HepG2 (cell line): ENCODE measurements around the gene HSD17B2. TPM values are rescaled to one million over a fixed set of nuclear protein-coding genes. Genes with fewer than 3 reads are reported as not detected.

ENCODE experiments used
- ARHGAP35 ChIP-seq: sonication (generic); formaldehyde crosslinking; IDR thresholded peaks from 2 replicates; pipeline ENCODE4 v1.9.0; 2022; ENCODE audit warnings: mild to moderate bottlenecking, inconsistent platforms, moderate library complexity, missing genetic modification reagents, borderline replicate concordance
- ATM ChIP-seq: fragments of 450-650 bp; IDR thresholded peaks from 2 replicates; pipeline ENCODE4 v1.7.1; 2017; ENCODE audit warnings: mild to moderate bottlenecking, borderline replicate concordance
- BHLHE40 ChIP-seq: IDR thresholded peaks from 2 replicates; pipeline ENCODE4 v1.6.1; 2011; ENCODE audit warnings: low read length, improper control_type of control experiment
- BORCS8-MEF2B ChIP-seq: sonication (generic); formaldehyde crosslinking; IDR thresholded peaks from 2 replicates; pipeline ENCODE4 v1.8.0; 2022; ENCODE audit warnings: mild to moderate bottlenecking, missing genetic modification reagents
- CREB1 ChIP-seq, 2 experiments: fragments of 450-650 bp in 1 of 2; IDR thresholded peaks; 2 replicates each; pipeline ENCODE4 v1.6.1; 2016 to 2017; ENCODE audit warnings: control low read depth in 1 of 2, mild to moderate bottlenecking in 1 of 2, missing compliant biosample characterization in 1 of 2, missing genetic modification characterization in 1 of 2
- ELF3 ChIP-seq: IDR thresholded peaks from 2 replicates; pipeline ENCODE4 v1.6.1; 2016; ENCODE audit warnings: missing genetic modification reagents, missing compliant biosample characterization
- ELF4 ChIP-seq: sonication (generic); formaldehyde crosslinking; IDR thresholded peaks from 2 replicates; pipeline ENCODE4 v1.5.0; 2020; ENCODE audit warnings: missing genetic modification reagents, mild to moderate bottlenecking, moderate library complexity, borderline replicate concordance
- ETV6 ChIP-seq: sonication (generic); formaldehyde crosslinking; conservative IDR thresholded peaks from 2 replicates; pipeline ENCODE4 v1.4.0; 2020; ENCODE audit warnings: missing genetic modification reagents
- ISL2 ChIP-seq: sonication (generic); formaldehyde crosslinking; IDR thresholded peaks from 2 replicates; pipeline ENCODE4 v1.5.0; 2020; ENCODE audit warnings: missing genetic modification reagents
- KLF13 ChIP-seq: sonication (generic); formaldehyde crosslinking; IDR thresholded peaks from 2 replicates; pipeline ENCODE4 v1.4.0; 2020; ENCODE audit warnings: mild to moderate bottlenecking, missing genetic modification reagents
- MEIS2 ChIP-seq: sonication (generic); formaldehyde crosslinking; IDR thresholded peaks from 2 replicates; pipeline ENCODE4 v1.9.0; 2021; ENCODE audit warnings: mild to moderate bottlenecking, missing genetic modification reagents
- NRL ChIP-seq: sonication (generic); formaldehyde crosslinking; IDR thresholded peaks from 2 replicates; pipeline ENCODE4 v1.5.0; 2020; ENCODE audit warnings: missing genetic modification reagents, mild to moderate bottlenecking, moderate library complexity, borderline replicate concordance
- PHB2 ChIP-seq: fragments of 450-650 bp; IDR thresholded peaks from 2 replicates; pipeline ENCODE4 v1.6.1; 2018; ENCODE audit not compliant: partially characterized antibody
- RARA ChIP-seq: IDR thresholded peaks from 2 replicates; pipeline ENCODE4 v1.6.1; 2016; ENCODE audit warnings: missing genetic modification reagents, missing compliant biosample characterization
- SP140L ChIP-seq: sonication (generic); formaldehyde crosslinking; IDR thresholded peaks from 2 replicates; pipeline ENCODE4 v1.4.0; 2020; ENCODE audit warnings: missing genetic modification reagents, borderline replicate concordance
- SRSF1 ChIP-seq: fragments of 200-400 bp; formaldehyde crosslinking; optimal IDR thresholded peaks from 2 replicates; pipeline ENCODE3; 2017; ENCODE audit warnings: mild to moderate bottlenecking, low read depth, low read length, moderate library complexity
- STAG1 ChIP-seq: sonication (generic); formaldehyde crosslinking; IDR thresholded peaks from 2 replicates; pipeline ENCODE4 v1.4.0; 2020; ENCODE audit warnings: missing genetic modification reagents
- ZFP36L1 ChIP-seq: sonication (generic); formaldehyde crosslinking; IDR thresholded peaks from 2 replicates; pipeline ENCODE4 v1.8.0; 2022; ENCODE audit warnings: mild to moderate bottlenecking, missing genetic modification reagents, moderate library complexity
- ZMYM4 ChIP-seq: sonication (generic); formaldehyde crosslinking; IDR thresholded peaks from 2 replicates; pipeline ENCODE4 v1.8.1; 2023; ENCODE audit warnings: mild to moderate bottlenecking, missing genetic modification reagents
- ZNF281 ChIP-seq: sonication (generic); formaldehyde crosslinking; IDR thresholded peaks from 2 replicates; pipeline ENCODE4 v1.4.0; 2020; ENCODE audit warnings: missing genetic modification reagents, borderline replicate concordance
- ZNF552 ChIP-seq: sonication (generic); formaldehyde crosslinking; IDR thresholded peaks from 2 replicates; pipeline ENCODE4 v1.9.0; 2022; ENCODE audit warnings: missing genetic modification reagents, mild to moderate bottlenecking, borderline replicate concordance
- ZNF766 ChIP-seq: sonication (generic); formaldehyde crosslinking; IDR thresholded peaks from 2 replicates; pipeline ENCODE4 v1.5.0; 2020; ENCODE audit warnings: missing genetic modification reagents, borderline replicate concordance
- polyA plus RNA-seq, 8 experiments: library from polyadenylated mRNA; depleted of rRNA in 3 of 8; stranded (reverse) in 7 of 8; unstranded in 1 of 8; fragments of >200 nt; fragmentation: Illumina TruSeq in 4 of 8; extraction: Trizol in 4 of 8; gene quantifications; 2 replicates each; pipeline versions ENCODE4 v1.2.1 to v1.2.3, GENCODE V29; 2011 to 2016; ENCODE audit warnings: low read depth in 4 of 8, missing spikeins in 1 of 8, mixed read lengths in 1 of 8; ENCODE audit not compliant: insufficient read depth in 1 of 8
- total RNA-seq, 5 experiments: library from RNA; depleted of rRNA; stranded (reverse); fragments of >200 nt; fragmentation: Illumina TruSeq; extraction: Trizol; gene quantifications; 2 replicates each; pipeline ENCODE4 v1.2.3, GENCODE V29; 2016; ENCODE audit warnings: low read depth in 1 of 5
- TF ChIP-seq, protein P1 (sequence below): IDR thresholded peaks from 2 replicates; pipeline ENCODE4 v1.6.1; 2016; ENCODE audit warnings: low read depth, borderline replicate concordance
- TF ChIP-seq, protein P2 (sequence below): sonication (generic); formaldehyde crosslinking; IDR thresholded peaks from 2 replicates; pipeline ENCODE4 v1.4.0; 2020; ENCODE audit warnings: mild to moderate bottlenecking, missing genetic modification reagents
- TF ChIP-seq, protein P3 (sequence below): sonication (generic); formaldehyde crosslinking; IDR thresholded peaks from 2 replicates; pipeline ENCODE4 v1.5.0; 2020; ENCODE audit warnings: mild to moderate bottlenecking, missing genetic modification reagents

HSD17B2 gene
- total and polyA plus RNA-seq, 2 of the 13 experiments (the other 11 are each of a cell fraction or from before 2014, with no cell fraction given), result 26.3 to 69.3 TPM

GRCh38 chr16:82067042-82067803, 32.2 kb downstream of the HSD17B2 start (continued):
- TF ChIP-seq KLF13, result no peak
- peak; percentile 83 for TF ChIP-seq RARA
- no peak for TF ChIP-seq BORCS8-MEF2B (CRISPR knock-in tag)
- TF ChIP-seq ZFP36L1 (CRISPR knock-in tag), result no peak
- TF ChIP-seq ETV6, result no peak
- no peak for TF ChIP-seq MEIS2 (CRISPR knock-in tag)
- TF ChIP-seq ISL2 (CRISPR knock-in tag), result peak; percentile 34; the same call in 1 of the 2 replicates
- TF ChIP-seq SRSF1, result no peak
- TF ChIP-seq, protein P1, sequence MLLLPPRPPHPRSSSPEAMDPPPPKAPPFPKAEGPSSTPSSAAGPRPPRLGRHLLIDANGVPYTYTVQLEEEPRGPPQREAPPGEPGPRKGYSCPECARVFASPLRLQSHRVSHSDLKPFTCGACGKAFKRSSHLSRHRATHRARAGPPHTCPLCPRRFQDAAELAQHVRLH (CRISPR knock-in tag), result no peak
- no peak for TF ChIP-seq ARHGAP35
- no peak for TF ChIP-seq NRL (CRISPR knock-in tag)
- TF ChIP-seq, protein P2, sequence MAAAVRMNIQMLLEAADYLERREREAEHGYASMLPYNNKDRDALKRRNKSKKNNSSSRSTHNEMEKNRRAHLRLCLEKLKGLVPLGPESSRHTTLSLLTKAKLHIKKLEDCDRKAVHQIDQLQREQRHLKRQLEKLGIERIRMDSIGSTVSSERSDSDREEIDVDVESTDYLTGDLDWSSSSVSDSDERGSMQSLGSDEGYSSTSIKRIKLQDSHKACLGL (CRISPR knock-in tag), result no peak
- TF ChIP-seq ZNF766 (CRISPR knock-in tag), result no peak
- 0 out of 2 replicates have a peak, but pooled peaks have one; percentile 4 for TF ChIP-seq STAG1 (CRISPR knock-in tag)
- TF ChIP-seq CREB1 (IDR thresholded peaks at IDR 0.05), result no peak
- no peak for TF ChIP-seq CREB1 (CRISPR knock-in tag; IDR thresholded peaks at IDR 0.05)
- TF ChIP-seq ZNF552 (CRISPR knock-in tag), result no peak
- TF ChIP-seq SP140L (CRISPR knock-in tag), result no peak
- no peak for TF ChIP-seq ELF3
- no peak for TF ChIP-seq ATM
- no peak for TF ChIP-seq BHLHE40
- no peak for TF ChIP-seq ELF4 (CRISPR knock-in tag)
- no peak for TF ChIP-seq PHB2
- TF ChIP-seq ZNF281 (CRISPR knock-in tag), result no peak
- TF ChIP-seq, protein P3, sequence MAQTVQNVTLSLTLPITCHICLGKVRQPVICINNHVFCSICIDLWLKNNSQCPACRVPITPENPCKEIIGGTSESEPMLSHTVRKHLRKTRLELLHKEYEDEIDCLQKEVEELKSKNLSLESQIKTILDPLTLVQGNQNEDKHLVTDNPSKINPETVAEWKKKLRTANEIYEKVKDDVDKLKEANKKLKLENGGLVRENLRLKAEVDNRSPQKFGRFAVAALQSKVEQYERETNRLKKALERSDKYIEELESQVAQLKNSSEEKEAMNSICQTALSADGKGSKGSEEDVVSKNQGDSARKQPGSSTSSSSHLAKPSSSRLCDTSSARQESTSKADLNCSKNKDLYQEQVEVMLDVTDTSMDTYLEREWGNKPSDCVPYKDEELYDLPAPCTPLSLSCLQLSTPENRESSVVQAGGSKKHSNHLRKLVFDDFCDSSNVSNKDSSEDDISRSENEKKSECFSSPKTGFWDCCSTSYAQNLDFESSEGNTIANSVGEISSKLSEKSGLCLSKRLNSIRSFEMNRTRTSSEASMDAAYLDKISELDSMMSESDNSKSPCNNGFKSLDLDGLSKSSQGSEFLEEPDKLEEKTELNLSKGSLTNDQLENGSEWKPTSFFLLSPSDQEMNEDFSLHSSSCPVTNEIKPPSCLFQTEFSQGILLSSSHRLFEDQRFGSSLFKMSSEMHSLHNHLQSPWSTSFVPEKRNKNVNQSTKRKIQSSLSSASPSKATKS (CRISPR knock-in tag), result no peak
- peak; percentile 74 for TF ChIP-seq ZMYM4
